Measurements from ENCODE around the gene TRIM36.

TRIM36 gene

GRCh38 chr5:115169487-115170133 lies at the start of gene TRIM36:
Gene TRIM36, minus strand, starts transcription at chr5:115169908. Its CDS starts 274 bp downstream, at chr5:115169634.
- peak; percentile 93 for DNase-seq

GRCh38 chr5:115214541-115214940 lies 44.8 kb upstream of the TRIM36 start:
- no peak for DNase-seq

- DNase-seq = peak; percentile 39
Measured at GRCh38 chr5:115209279-115209678, 39.6 kb upstream of the TRIM36 start.

- peak; percentile 29 for DNase-seq
Measured at GRCh38 chr5:115202952-115203351, 33.2 kb upstream of the TRIM36 start.

GRCh38 chr5:115196161-115196560 lies 26.5 kb upstream of the TRIM36 start:
- no peak for DNase-seq

GRCh38 chr5:115194676-115195075 lies 25.0 kb upstream of the TRIM36 start:
- DNase-seq = no peak

- no peak for DNase-seq
Measured at GRCh38 chr5:115193295-115193694, 23.6 kb upstream of the TRIM36 start.

- DNase-seq = no peak
Measured at GRCh38 chr5:115192098-115192497, 22.4 kb upstream of the TRIM36 start.

- no peak for DNase-seq
Measured at GRCh38 chr5:115191474-115192031, 21.8 kb upstream of the TRIM36 start.

- no peak for DNase-seq
Measured at GRCh38 chr5:115190388-115190787, 20.7 kb upstream of the TRIM36 start.

- DNase-seq = no peak
Measured at GRCh38 chr5:115189866-115190265, 20.2 kb upstream of the TRIM36 start.

GRCh38 chr5:115186794-115187193 lies 17.1 kb upstream of the TRIM36 start:
- no peak for DNase-seq

- no peak for DNase-seq
Measured at GRCh38 chr5:115184770-115185169, 15.1 kb upstream of the TRIM36 start.

GRCh38 chr5:115181757-115182156 lies 12.0 kb upstream of the TRIM36 start:
- no peak for DNase-seq

GRCh38 chr5:115180165-115180709 lies 10.5 kb upstream of the TRIM36 start:
- peak; percentile 50 for DNase-seq

- peak; percentile 30 for DNase-seq
Measured at GRCh38 chr5:115179394-115180164, 9.9 kb upstream of the TRIM36 start.

- no peak for DNase-seq
Measured at GRCh38 chr5:115179030-115179393, 9.3 kb upstream of the TRIM36 start.

- DNase-seq = no peak
Measured at GRCh38 chr5:115170929-115171510, 1.3 kb upstream of the TRIM36 start.

GRCh38 chr5:115170134-115170928 lies 623 bp upstream of the TRIM36 start:
- DNase-seq = no peak

- DNase-seq = no peak
Measured at GRCh38 chr5:115168829-115169486, 750 bp downstream of the TRIM36 start.

- no peak for DNase-seq
Measured at GRCh38 chr5:115166744-115167393, 2.8 kb downstream of the TRIM36 start.

- no peak for DNase-seq
Measured at GRCh38 chr5:115165790-115166189, 3.9 kb downstream of the TRIM36 start.

Data from femur (tissue), 1 donor.